HG03571 (cell line): ENCODE results near the gene SPATA31D4.

Experiments used
- ATAC-seq: cut with Tn5 transposase; IDR thresholded peaks from one replicate; pipeline ENCODE4 v1.9.1; 2021; ENCODE audit not compliant: unreplicated experiment

The SPATA31D4 gene

DNA sequence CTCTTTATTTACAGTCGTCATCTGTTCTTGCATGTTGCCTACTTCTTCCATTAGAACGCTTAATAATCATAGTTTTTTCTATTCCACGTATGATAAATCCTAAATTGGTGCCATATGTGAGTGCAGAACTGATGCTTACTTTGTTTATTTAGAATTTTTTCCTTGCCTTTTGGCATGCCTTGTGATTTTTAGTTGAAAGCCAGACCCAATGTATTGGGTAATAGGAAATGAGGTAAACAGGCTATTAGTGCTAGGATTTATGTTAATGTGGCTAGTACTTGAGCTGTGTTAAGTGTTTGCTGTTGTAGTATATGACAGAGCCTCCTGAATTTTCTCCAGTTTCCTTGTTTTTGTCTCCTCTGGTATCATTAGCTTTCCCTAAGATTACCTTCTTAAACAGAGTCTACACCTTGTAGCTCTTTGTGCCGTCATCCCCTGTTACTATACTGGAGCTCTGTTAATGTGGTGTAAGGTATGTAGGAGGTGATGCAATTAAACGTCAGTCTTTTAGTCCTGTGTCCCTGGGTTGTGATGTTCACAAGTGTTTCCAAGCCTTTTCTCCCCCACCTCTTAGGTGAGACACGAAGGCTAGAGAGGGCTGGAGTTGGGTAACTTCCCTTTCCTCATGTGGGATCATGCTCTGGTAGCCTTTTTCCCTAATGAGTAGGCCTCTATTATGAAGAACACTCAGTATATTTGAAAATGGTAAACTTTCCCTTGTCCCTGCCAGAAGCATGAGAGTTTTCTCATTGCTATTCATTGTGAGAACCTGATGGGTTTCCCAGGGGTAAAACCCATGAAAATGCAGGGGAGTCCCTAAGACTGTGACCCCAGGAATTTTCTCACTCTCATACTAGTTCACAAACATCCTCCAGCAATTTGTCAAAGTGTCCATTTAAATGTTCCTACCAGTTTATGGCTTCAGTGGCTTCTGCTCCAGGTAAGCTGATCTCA lies 36.3 kb downstream of the SPATA31D4 start:
- ATAC-seq, result no peak

DNA sequence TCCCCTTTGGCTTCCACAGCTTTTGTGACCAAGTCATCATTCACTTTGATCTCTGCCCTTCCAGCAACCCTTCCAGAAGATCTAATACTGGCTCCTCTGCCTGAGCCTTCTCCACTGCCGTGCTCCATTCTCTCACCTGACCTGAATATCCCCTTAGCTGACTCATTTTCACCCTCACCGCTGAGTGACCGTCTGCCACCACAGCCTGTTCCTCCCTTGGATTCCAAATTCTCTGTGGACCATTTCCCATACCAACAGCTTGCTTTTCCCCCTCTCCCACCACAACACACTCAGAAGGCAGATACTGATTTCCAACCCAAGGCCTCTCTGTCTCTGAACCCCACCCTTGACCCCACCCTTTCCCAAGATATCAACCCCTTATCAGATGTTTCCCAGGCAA lies 39.8 kb downstream of the SPATA31D4 start:
- ATAC-seq, result no peak

DNA sequence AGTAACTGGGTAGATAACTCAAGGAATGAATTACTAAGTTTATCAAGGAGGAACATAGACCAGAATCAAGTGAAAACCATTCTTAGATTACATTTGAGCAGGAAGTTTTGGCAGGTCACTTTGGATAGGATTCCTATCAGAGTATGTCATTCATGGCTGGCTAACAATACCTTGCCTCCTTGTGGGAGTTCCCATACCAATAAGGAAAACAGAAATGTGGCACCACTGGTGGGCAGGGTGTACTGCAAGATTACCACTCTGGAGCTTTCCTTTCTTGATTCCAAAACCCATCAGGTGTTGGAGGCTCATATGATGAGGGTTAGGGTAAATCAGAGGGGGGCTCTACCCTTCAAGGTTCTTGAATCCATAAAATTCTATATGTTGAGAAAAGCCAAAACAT lies 41.7 kb downstream of the SPATA31D4 start:
- no peak for ATAC-seq

DNA sequence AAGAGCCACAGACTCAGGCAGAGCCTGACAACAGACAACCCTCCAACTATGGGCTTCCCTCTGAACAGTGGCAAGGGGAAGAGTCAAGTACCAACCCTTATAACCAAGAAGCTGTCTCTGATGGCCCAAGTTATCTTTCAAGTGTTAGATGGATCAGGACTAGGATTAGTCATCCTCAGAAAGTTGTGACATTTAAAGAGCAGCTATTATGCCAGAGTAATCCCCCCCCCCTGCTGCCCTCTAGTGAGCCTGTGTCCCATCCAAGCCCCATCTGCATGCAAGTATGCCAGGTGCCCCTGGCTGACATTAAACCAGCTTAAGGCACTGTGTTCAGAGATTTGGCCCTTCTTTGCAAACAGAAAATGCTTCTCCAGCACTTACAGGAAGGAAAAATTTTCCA lies 43.5 kb downstream of the SPATA31D4 start:
- ATAC-seq, result no peak

DNA sequence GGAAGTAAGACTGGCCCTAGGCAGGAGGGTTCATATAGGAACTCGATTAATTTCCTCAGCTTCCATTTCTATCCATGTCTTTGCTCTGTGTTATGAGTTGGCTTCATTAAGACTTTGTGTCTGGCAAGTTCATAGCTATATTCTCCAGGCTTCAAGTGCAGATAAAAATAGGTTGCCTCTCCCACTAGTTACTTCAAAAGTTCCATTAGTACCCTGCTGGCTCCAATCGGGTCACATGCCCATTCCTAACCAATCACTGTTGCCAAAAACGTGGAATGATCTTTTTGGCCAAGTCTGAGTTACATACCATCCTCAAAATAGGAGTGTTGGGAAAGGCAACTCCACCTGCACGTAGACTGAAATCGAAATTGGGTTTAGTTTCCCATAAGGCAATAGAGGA lies 46.5 kb downstream of the SPATA31D4 start:
- no peak for ATAC-seq

DNA sequence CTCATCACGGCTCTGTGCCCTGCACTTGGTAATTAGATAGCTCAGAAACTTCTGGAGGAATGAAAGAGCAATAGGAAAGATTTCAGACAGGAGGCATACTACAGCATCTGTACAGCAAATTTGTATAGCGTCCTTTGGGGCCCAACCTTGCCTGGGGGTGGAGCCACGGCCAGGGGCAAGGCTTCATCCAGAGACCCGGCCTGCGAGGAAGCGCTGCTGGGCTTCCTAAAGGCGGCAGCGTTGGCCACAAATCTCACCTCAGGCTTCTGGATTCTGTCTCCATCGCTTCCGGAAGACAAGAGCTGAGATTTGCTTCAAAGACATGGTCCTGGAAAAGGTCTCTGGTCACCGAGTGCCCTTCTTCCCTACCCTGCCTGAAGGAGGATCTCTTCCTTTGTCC lies 48.1 kb downstream of the SPATA31D4 start:
- ATAC-seq, result no peak

DNA sequence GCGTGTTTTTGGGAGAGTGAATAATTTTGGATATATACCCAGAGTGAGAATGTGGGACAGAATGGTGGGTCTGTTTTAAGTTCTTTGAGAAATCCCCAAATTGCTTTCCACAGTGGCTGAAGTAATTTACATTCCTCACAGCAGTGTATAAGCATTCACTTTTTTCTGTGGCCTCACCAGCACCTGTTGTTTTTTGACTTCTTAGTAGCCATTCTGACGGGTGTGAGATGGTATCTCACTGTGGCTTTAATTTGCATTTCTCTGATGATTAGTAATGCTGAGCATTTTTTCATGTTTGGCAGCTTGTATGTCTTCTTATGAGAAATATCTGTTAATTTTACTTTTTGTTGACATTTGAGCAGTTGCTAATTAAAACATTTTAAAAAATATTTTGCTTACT lies 51.0 kb downstream of the SPATA31D4 start:
- ATAC-seq, result no peak

DNA sequence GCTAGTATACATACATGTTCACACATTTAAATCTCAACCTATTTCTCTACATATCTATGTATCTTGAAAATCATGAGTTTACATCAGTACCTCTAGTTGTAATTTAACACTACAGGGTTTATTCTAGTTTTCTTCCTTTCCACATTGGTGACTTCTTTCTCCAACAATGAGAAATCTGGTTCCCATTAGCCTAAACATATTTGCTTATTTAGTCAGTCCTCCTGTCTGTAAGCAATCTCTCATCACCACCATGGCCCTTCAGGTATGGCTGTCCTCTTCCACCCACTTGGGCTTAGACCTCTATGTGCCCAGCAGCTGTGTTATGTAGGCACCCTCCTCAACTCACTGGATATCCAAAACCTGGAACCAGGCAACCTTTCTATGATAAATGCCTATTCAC lies 52.3 kb downstream of the SPATA31D4 start:
- no peak for ATAC-seq

DNA sequence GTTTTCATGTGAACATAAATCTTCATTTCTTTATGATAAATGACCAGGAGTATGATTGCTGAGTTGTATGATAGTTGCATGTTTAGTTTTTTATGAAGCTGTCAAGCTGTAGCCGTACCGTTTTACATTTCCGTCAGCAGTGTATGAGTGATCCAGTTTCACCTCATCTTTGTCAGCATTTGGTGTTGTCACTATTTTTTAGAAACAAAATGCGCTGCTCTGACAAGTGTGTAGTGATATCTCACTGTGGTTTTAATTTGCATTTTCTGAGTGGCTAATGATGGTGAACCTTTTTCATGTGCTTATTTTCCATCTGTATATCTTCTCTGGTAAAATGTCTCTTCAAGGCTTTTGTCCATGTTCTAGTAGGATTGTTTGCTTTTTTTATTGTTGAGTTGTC lies 53.7 kb downstream of the SPATA31D4 start:
- ATAC-seq, result no peak
